Stimulated activated CD8-positive, alpha-beta memory T cell treated with anti-CD3 and anti-CD28 coated beads, Interleukin-12 subunit alpha, Interleukin-12 subunit beta, amount 100 ng/mL, for 24 hours (primary cell): Measurements from ENCODE around the gene FTSJ3.
"Not testable (repeated sequence)": the region's sequence is repeated elsewhere in the genome, so short reads cannot be mapped to it uniquely, and the experiment has no call there.

ENCODE experiments used
- DNase-seq: peaks from one replicate; pipeline ENCODE4 v3.0.0-alpha.2; 2020; ENCODE audit errors: extremely low read depth

FTSJ3 gene

GRCh38 chr17:63827002-63827800 lies at the start of gene FTSJ3, which contains the start of gene PSMC5:
FTSJ3 (minus strand) TSS chr17:63827663; CDS start chr17:63826902, 761 bp downstream.
PSMC5 (plus strand) TSS chr17:63827431; CDS start chr17:63827491, 60 bp downstream.
- peak; percentile 89 for DNase-seq

- not testable (repeated sequence) for DNase-seq
Observed at GRCh38 chr17:63874693-63875092, 47.2 kb upstream of the FTSJ3 start.

- not testable (repeated sequence) for DNase-seq
Observed at GRCh38 chr17:63874061-63874626, 46.7 kb upstream of the FTSJ3 start.

GRCh38 chr17:63873577-63873976 lies 46.1 kb upstream of the FTSJ3 start, which contains the start of gene CSH2:
CSH2 (minus strand) TSS chr17:63873677; CDS start chr17:63873614, 63 bp downstream.
- not testable (repeated sequence) for DNase-seq

- not testable (repeated sequence) for DNase-seq
Observed at GRCh38 chr17:63871646-63872365, 44.3 kb upstream of the FTSJ3 start.

GRCh38 chr17:63870292-63870665 lies 42.8 kb upstream of the FTSJ3 start:
- DNase-seq = not testable (repeated sequence)

GRCh38 chr17:63869491-63870291 lies 42.2 kb upstream of the FTSJ3 start:
- not testable (repeated sequence) for DNase-seq

- not testable (repeated sequence) for DNase-seq
Observed at GRCh38 chr17:63866625-63867024, 39.2 kb upstream of the FTSJ3 start.

- no peak for DNase-seq
Observed at GRCh38 chr17:63859257-63859656, 31.8 kb upstream of the FTSJ3 start.

GRCh38 chr17:63856425-63856824 lies 29.0 kb upstream of the FTSJ3 start:
- DNase-seq = not testable (repeated sequence)

- no peak for DNase-seq
Observed at GRCh38 chr17:63855185-63855584, 27.7 kb upstream of the FTSJ3 start.

GRCh38 chr17:63854709-63855108 lies 27.2 kb upstream of the FTSJ3 start:
- no peak for DNase-seq

GRCh38 chr17:63853260-63853659 lies 25.8 kb upstream of the FTSJ3 start:
- DNase-seq = no peak

GRCh38 chr17:63850401-63850800 lies 22.9 kb upstream of the FTSJ3 start:
- DNase-seq = no peak

- DNase-seq = peak; percentile 85
Observed at GRCh38 chr17:63848834-63849689, 21.6 kb upstream of the FTSJ3 start.

GRCh38 chr17:63847525-63848249 lies 20.2 kb upstream of the FTSJ3 start:
- no peak for DNase-seq

GRCh38 chr17:63845509-63845908 lies 18.0 kb upstream of the FTSJ3 start:
- no peak for DNase-seq

GRCh38 chr17:63843910-63844677 lies 16.6 kb upstream of the FTSJ3 start:
- no peak for DNase-seq

GRCh38 chr17:63843387-63843888 lies 16.0 kb upstream of the FTSJ3 start:
- not testable (repeated sequence) for DNase-seq
